GM21723 (cell line): ENCODE measurements around the gene HASPIN.

Experiments used
- ATAC-seq: cut with Tn5 transposase; IDR thresholded peaks from one replicate; pipeline ENCODE4 v1.9.1; 2021; ENCODE audit warnings: mild to moderate bottlenecking, moderate library complexity; ENCODE audit not compliant: unreplicated experiment

The HASPIN gene

GRCh38 chr17:3762922-3763776, 39.4 kb downstream of the HASPIN start:
- peak; percentile 57 for ATAC-seq

- no peak for ATAC-seq
Measured at GRCh38 chr17:3763777-3764170, 40.1 kb downstream of the HASPIN start.

GRCh38 chr17:3765981-3766380, 42.3 kb downstream of the HASPIN start:
- ATAC-seq = no peak

GRCh38 chr17:3766779-3767178, 43.1 kb downstream of the HASPIN start:
- ATAC-seq = no peak

- ATAC-seq = no peak
Measured at GRCh38 chr17:3768341-3768740, 44.6 kb downstream of the HASPIN start.

GRCh38 chr17:3768769-3769168, 45.1 kb downstream of the HASPIN start:
- no peak for ATAC-seq

- ATAC-seq = no peak
Measured at GRCh38 chr17:3770466-3770865, 46.8 kb downstream of the HASPIN start.

GRCh38 chr17:3771140-3771539, 47.4 kb downstream of the HASPIN start:
- no peak for ATAC-seq

GRCh38 chr17:3772764-3773163, 49.1 kb downstream of the HASPIN start:
- no peak for ATAC-seq

GRCh38 chr17:3773511-3773910, 49.8 kb downstream of the HASPIN start:
- no peak for ATAC-seq

- ATAC-seq = no peak
Measured at GRCh38 chr17:3773966-3774365, 50.3 kb downstream of the HASPIN start.
